Natural killer cell treated with Interleukin-12 subunit alpha and Interleukin-12 subunit beta and Interleukin-15 and Interleukin-18, amount 100 ng/mL, for 72 hours (primary cell): ENCODE measurements around the gene KRIT1. TPM values are rescaled to one million over a fixed set of nuclear protein-coding genes. Genes with fewer than 3 reads are reported as not detected.
"Not testable (repeated sequence)": the region's sequence is repeated elsewhere in the genome, so short reads cannot be mapped to it uniquely, and the experiment has no call there.

Experiments
- ATAC-seq, 2 donors: fragments of 150-1000 bp; cut with Tn5 transposase in 1 of 2; sonication (Bioruptor Pico), chemical (Tn5 transposase) in 1 of 2; 2 replicates each; pipeline ENCODE4 v1.10.0; 2021
- DNase-seq: peaks from one replicate; pipeline ENCODE4 v3.0.0; 2022; ENCODE audit warnings: low spot score
- H3K27ac Mint-ChIP-seq, 2 donors: 1 replicate in 1 of 2; 2 replicates in 1 of 2; pipeline ENCODE4 v1.8.0; 2022; ENCODE audit warnings: mixed read lengths in 2 of 2, mild to moderate bottlenecking in 1 of 2, moderate library complexity in 1 of 2
- H3K27me3 Mint-ChIP-seq, 2 donors: 1 replicate in 1 of 2; 2 replicates in 1 of 2; pipeline ENCODE4 v1.8.0; 2022; ENCODE audit warnings: mixed read lengths in 2 of 2
- H3K36me3 Mint-ChIP-seq: one replicate; pipeline ENCODE4 v1.8.0; 2022; ENCODE audit warnings: mixed read lengths
- H3K4me1 Mint-ChIP-seq, 2 donors: 1 replicate in 1 of 2; 2 replicates in 1 of 2; pipeline ENCODE4 v1.8.0; 2022; ENCODE audit warnings: low read depth in 2 of 2, mixed read lengths in 2 of 2, mild to moderate bottlenecking in 1 of 2
- H3K4me3 Mint-ChIP-seq: one replicate; pipeline ENCODE4 v1.8.0; 2022; ENCODE audit warnings: mixed read lengths
- H3K9me3 Mint-ChIP-seq: 2 replicates; pipeline ENCODE4 v1.8.0; 2022; ENCODE audit warnings: mixed read lengths
- total RNA-seq, 2 donors: library from RNA; stranded (reverse); gene quantifications; one replicate each; pipeline ENCODE4 v1.2.3, GENCODE V29; 2022

Gene KRIT1
- total RNA-seq, 2 donors from 2014 or later = 51.6 to 61.0 TPM

- H3K9me3 Mint-ChIP-seq = peaks cover 3% of the 10 kb centered on the region
- ATAC-seq = no peak
- H3K27ac Mint-ChIP-seq = peak overlapping the region; percentile 32 to 42
- peaks cover 0 to 3% of the 10 kb centered on the region in 2 donors for H3K4me1 Mint-ChIP-seq
- H3K27me3 Mint-ChIP-seq = no peaks in the 10 kb centered on the region
- H3K4me3 Mint-ChIP-seq = no peak overlapping the region
- DNase-seq = no peak
- peaks cover 37% of the 10 kb centered on the region for H3K36me3 Mint-ChIP-seq
Measured at GRCh38 chr7:92226981-92227380, 18.7 kb downstream of the KRIT1 start.

- no peak for DNase-seq
- Mint-ChIP-seq H3K27me3 (no peaks in the 10 kb centered on the region), H3K4me3 (no peak overlapping the region), H3K9me3 (no peaks in the 10 kb centered on the region), H3K27ac (no peak overlapping the region), H3K36me3 (peaks cover 36% of the 10 kb centered on the region), H3K4me1 (no peaks in the 10 kb centered on the region)
- no peak for ATAC-seq
Measured at GRCh38 chr7:92221766-92222165, 23.9 kb downstream of the KRIT1 start.

DNA sequence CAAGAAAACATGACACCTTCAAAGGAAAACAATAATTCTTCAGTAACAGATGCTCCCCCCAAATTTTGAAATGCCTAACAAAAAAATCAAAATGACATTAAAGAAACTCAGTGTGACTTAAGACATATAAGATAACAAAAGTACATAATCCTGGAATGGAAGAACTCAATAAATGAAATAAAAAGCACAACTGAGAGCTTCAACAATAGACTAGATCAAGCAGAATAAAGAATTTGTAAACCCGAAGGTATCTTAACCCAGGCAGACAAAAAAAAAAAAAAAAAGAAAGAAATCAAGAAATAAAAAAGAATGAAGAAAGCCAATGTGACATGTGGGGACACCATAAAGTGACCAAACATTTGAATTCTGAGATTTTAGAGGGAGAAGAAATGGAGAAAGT, 39.0 kb downstream of the KRIT1 start:
- DNase-seq = no peak
- Mint-ChIP-seq H3K4me3 (no peak overlapping the region), H3K9me3 (peaks cover 8% of the 10 kb centered on the region), H3K27me3 (no peaks in the 10 kb centered on the region), H3K27ac (peak overlapping the region in 1 of 2 donors; percentile 51), H3K36me3 (peaks cover 53% of the 10 kb centered on the region), H3K4me1 (peaks cover 12 to 14% of the 10 kb centered on the region in 2 donors)
- ATAC-seq = no peak

DNA sequence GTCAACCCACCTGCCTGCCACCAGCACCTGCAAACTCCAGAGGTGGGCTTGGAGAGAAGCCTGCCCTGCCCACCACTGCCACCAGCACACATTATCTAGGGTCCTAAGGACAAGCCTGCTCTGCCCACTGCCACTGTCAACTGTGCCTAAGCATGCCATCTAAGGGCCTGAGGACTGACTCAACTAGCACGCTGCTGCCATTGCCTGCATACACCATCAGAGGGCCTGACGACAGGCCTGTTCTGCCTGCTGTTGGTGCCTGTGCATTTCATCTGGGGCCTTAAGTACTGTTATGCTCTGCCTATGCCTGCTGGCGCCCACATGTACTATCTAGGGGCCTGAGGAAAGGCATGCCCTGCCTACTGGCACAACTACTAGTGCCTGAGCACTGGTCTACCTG, 39.7 kb downstream of the KRIT1 start:
- Mint-ChIP-seq H3K9me3 (peaks cover 8% of the 10 kb centered on the region), H3K27me3 (no peaks in the 10 kb centered on the region), H3K4me3 (no peak overlapping the region), H3K27ac (no peak overlapping the region), H3K36me3 (peaks cover 48% of the 10 kb centered on the region), H3K4me1 (peaks cover 12 to 14% of the 10 kb centered on the region in 2 donors)
- DNase-seq (no peak), ATAC-seq (no peak)

DNA sequence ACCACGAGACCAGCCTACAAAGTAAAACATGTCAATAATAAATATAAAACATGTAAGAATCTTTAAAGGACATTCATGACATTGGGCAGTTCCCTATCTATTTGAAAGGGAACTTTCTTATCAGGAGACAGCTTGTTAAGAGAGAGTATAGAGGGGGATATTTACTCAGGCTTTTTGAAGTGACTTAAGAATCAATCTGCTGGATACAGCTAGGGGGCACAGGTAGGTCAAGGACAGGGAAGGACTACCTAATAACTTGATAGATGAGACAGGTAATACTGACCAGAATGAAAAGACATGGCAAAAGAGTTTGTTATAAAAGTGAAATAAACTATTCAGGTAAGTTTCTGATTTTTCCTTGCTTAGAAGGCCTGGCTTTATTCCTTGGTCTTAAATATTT, 44.9 kb downstream of the KRIT1 start:
- H3K27ac Mint-ChIP-seq = no peak overlapping the region
- ATAC-seq = no peak
- H3K36me3 Mint-ChIP-seq = peaks cover 20% of the 10 kb centered on the region
- no peak overlapping the region for H3K4me3 Mint-ChIP-seq
- H3K4me1 Mint-ChIP-seq = no peaks in the 10 kb centered on the region
- H3K9me3 Mint-ChIP-seq = no peaks in the 10 kb centered on the region
- H3K27me3 Mint-ChIP-seq = no peaks in the 10 kb centered on the region
- no peak for DNase-seq

DNA sequence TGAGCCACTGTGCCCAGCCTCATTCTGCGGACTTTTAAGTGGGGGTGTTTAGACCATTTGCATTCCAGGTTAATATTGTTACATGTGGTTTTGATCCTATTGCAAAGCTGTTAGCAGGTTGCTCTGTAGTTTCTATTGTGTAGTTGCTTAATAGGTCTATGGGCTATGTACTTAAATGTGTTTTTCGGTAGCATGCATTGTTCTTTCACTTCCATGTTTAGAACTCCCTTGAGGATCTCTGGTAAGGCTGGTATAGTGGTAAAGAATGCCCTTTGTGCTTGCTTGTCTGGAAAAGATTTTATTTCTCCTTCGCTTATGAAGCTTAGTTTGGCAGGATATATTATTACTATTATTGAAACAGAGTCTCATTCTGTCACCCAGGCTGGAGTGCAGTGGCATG, 53.4 kb downstream of the KRIT1 start:
- ATAC-seq (no peak), DNase-seq (no peak)
- H3K9me3 Mint-ChIP-seq = peaks cover 14% of the 10 kb centered on the region
- H3K4me3 Mint-ChIP-seq = no peak overlapping the region
- H3K27me3 Mint-ChIP-seq = no peaks in the 10 kb centered on the region
- H3K27ac Mint-ChIP-seq = no peak overlapping the region
- no peaks in the 10 kb centered on the region for H3K4me1 Mint-ChIP-seq
- H3K36me3 Mint-ChIP-seq = peaks cover 56% of the 10 kb centered on the region

DNA sequence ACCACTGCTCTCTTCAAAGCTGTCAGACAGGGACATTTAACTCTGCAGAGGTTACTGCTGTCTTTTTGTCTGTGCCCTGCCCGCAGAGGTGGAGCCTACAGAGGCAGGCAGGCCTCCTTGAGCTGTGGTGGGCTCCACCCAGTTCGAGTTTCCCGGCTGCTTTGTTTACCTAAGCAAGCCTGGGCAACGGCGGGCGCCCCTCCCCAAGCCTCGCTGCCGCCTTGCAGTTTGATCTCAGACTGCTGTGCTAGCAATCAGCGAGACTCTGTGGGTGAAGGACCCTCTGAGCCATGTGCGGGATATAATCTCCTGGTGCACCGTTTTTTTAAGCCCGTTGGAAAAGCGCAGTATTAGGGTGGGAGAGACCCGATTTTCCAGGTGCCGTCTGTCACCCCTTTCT, 56.5 kb downstream of the KRIT1 start:
- H3K36me3 Mint-ChIP-seq = peaks cover 44% of the 10 kb centered on the region
- DNase-seq, H3K27me3 Mint-ChIP-seq, H3K4me1 Mint-ChIP-seq, ATAC-seq, H3K4me3 Mint-ChIP-seq, H3K27ac Mint-ChIP-seq: not testable (repeated sequence)
- H3K9me3 Mint-ChIP-seq = peaks cover 15% of the 10 kb centered on the region

GRCh38 chr7:92184294-92184693, 61.4 kb downstream of the KRIT1 start:
- not testable (repeated sequence) for H3K4me3 Mint-ChIP-seq, H3K27ac Mint-ChIP-seq, DNase-seq, H3K9me3 Mint-ChIP-seq, H3K4me1 Mint-ChIP-seq, H3K27me3 Mint-ChIP-seq, ATAC-seq
- H3K36me3 Mint-ChIP-seq = peaks cover 17% of the 10 kb centered on the region

GRCh38 chr7:92178928-92179924, 66.5 kb downstream of the KRIT1 start, which contains the start of gene LRRD1:
LRRD1 (minus strand) TSS chr7:92179142; CDS start chr7:92165202, 13,940 bp downstream.
- H3K27me3 Mint-ChIP-seq = peaks cover 7 to 13% of the 10 kb centered on the region in 2 donors
- H3K36me3 Mint-ChIP-seq = no peaks in the 10 kb centered on the region
- no peak within 1 kb of the TSS for H3K27ac Mint-ChIP-seq
- peak within 1 kb of the TSS; percentile 81 for H3K4me3 Mint-ChIP-seq
- DNase-seq (peak; percentile 88), ATAC-seq (peak; percentile 99)
- no peaks in the 10 kb centered on the region for H3K9me3 Mint-ChIP-seq
- peaks cover 2 to 9% of the 10 kb centered on the region in 2 donors for H3K4me1 Mint-ChIP-seq

- ATAC-seq (no peak), DNase-seq (no peak)
- peaks cover 19 to 20% of the 10 kb centered on the region in 2 donors for H3K27me3 Mint-ChIP-seq
- no peaks in the 10 kb centered on the region for H3K9me3 Mint-ChIP-seq
- H3K27ac Mint-ChIP-seq = no peak overlapping the region
- H3K4me1 Mint-ChIP-seq = peaks cover 2 to 9% of the 10 kb centered on the region in 2 donors
- H3K4me3 Mint-ChIP-seq = no peak overlapping the region
- H3K36me3 Mint-ChIP-seq = no peaks in the 10 kb centered on the region
Measured at GRCh38 chr7:92177362-92177761, 68.4 kb downstream of the KRIT1 start.

DNA sequence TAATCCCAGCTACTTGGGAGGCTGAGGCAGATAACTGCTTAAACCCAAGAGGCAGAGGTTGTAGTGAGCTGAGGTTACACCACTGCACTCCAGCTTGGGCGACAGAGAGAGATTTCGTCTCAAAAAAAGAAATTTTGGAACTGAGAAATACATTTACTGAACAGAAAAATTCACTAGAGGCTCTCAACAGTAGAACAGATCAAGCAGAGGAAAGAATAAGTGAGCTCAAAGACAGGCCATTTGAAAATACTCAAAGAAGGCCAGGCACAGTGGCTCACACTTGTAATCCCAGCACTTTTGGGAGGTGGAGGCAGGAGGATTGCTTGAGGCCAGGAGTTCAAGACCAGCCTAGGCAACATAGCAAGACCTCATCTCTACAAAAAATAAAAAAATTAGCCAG, 76.2 kb downstream of the KRIT1 start:
- not testable (repeated sequence) for H3K9me3 Mint-ChIP-seq, ATAC-seq, H3K27ac Mint-ChIP-seq, DNase-seq, H3K4me1 Mint-ChIP-seq, H3K36me3 Mint-ChIP-seq, H3K4me3 Mint-ChIP-seq
- H3K27me3 Mint-ChIP-seq = peaks cover 13 to 19% of the 10 kb centered on the region in 2 donors

DNA sequence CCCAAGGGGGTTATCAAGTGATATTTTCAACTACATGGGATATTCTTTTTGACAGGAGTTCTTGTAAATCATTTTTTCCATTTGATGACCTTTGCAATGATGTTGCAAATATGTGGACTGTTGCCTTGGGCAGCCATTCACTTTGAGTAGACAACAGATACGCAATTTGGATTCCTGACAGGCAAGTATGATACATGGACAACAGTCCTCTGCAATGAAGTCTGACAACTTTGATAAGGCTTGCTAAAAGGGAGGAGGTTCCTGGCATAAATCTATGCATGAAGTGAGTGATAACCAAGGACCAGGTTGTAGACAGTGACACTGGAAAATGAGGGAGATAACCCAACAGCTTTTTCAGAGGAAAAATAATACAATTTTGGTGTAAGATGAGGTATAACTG, 84.4 kb downstream of the KRIT1 start:
- no peak for ATAC-seq
- no peaks in the 10 kb centered on the region for H3K36me3 Mint-ChIP-seq

GRCh38 chr7:92158660-92159575, 86.8 kb downstream of the KRIT1 start:
- H3K27ac Mint-ChIP-seq = no peak overlapping the region
- H3K27me3 Mint-ChIP-seq = peaks cover 10 to 17% of the 10 kb centered on the region in 2 donors

More for the DNA sequence above, 84.4 kb downstream of the KRIT1 start:
- Mint-ChIP-seq H3K27me3 (peaks cover 7 to 17% of the 10 kb centered on the region in 2 donors), H3K9me3 (no peaks in the 10 kb centered on the region), H3K27ac (no peak overlapping the region), H3K4me1 (peaks cover 0 to 6% of the 10 kb centered on the region in 2 donors), H3K4me3 (no peak overlapping the region)
- no peak for DNase-seq

More at GRCh38 chr7:92158660-92159575, 86.8 kb downstream of the KRIT1 start:
- Mint-ChIP-seq H3K9me3 (no peaks in the 10 kb centered on the region), H3K4me3 (no peak overlapping the region), H3K4me1 (peaks cover 0 to 6% of the 10 kb centered on the region in 2 donors), H3K36me3 (no peaks in the 10 kb centered on the region)
- ATAC-seq (no peak), DNase-seq (no peak)
